A673 (cell line): Measurements from ENCODE around the gene NSFL1C. TPM values are rescaled to one million over a fixed set of nuclear protein-coding genes. Genes with fewer than 3 reads are reported as not detected.

Experiments
- BruUV-seq: library from RNA; stranded (reverse); fragments of 400-500 nt; replicated peaks from 2 replicates; lab custom pipeline; 2021; lab: Mats Ljungman, UMichigan
- CTCF ChIA-PET: fragments of 300-600 bp; sonication (Branson Sonifier 250); formaldehyde crosslinking; loops from one replicate; lab custom pipeline; 2022; ENCODE audit warnings: antibody characterized with exemption; lab: Charles Lee
- POLR2A ChIA-PET: fragments of 300-600 bp; sonication (Branson Sonifier 250); formaldehyde crosslinking; loops from one replicate; lab custom pipeline; 2022; ENCODE audit warnings: antibody characterized with exemption; ENCODE audit not compliant: low non-redundant PET; lab: Charles Lee
- DNase-seq: peaks from one replicate; pipeline ENCODE4 v3.0.0-alpha.2; 2015; ENCODE audit warnings: low spot score
- H3K27ac ChIP-seq: fragments of 200-600 bp; sonication (generic); 2 replicates; pipeline ENCODE4 v1.5.1; 2016; ENCODE audit warnings: mixed run types, low read depth, mild to moderate bottlenecking, mixed read lengths, antibody characterized with exemption, low read length; ENCODE audit not compliant: poor library complexity, severe bottlenecking
- H3K27me3 ChIP-seq: fragments of 200-600 bp; sonication (generic); replicated peaks from 2 replicates; pipeline ENCODE4 v1.6.1; 2017; ENCODE audit warnings: mixed run types, low read depth, mild to moderate bottlenecking, mixed read lengths, antibody characterized with exemption, low read length; ENCODE audit not compliant: insufficient read depth, poor library complexity
- H3K36me3 ChIP-seq: fragments of 200-600 bp; sonication (generic); 2 replicates; pipeline ENCODE4 v1.6.1; 2016; ENCODE audit warnings: mixed run types, mild to moderate bottlenecking, mixed read lengths, antibody characterized with exemption, low read length; ENCODE audit not compliant: insufficient read depth, poor library complexity, severe bottlenecking
- H3K4me1 ChIP-seq: fragments of 200-600 bp; sonication (generic); 2 replicates; pipeline ENCODE4 v1.6.1; 2017; ENCODE audit warnings: mixed run types, mild to moderate bottlenecking, mixed read lengths, antibody characterized with exemption, low read length; ENCODE audit not compliant: insufficient read depth, poor library complexity, severe bottlenecking
- H3K4me3 ChIP-seq: fragments of 200-600 bp; sonication (generic); 2 replicates; pipeline ENCODE4 v1.5.1; 2016; ENCODE audit warnings: low read depth, mixed run types, mild to moderate bottlenecking, mixed read lengths, low read length; ENCODE audit not compliant: poor library complexity, severe bottlenecking
- H3K9me3 ChIP-seq: fragments of 200-600 bp; sonication (generic); 2 replicates; pipeline ENCODE4 v1.6.1; 2016; ENCODE audit warnings: mixed run types, low read depth, mild to moderate bottlenecking, mixed read lengths, antibody characterized with exemption, low read length; ENCODE audit not compliant: poor library complexity, severe bottlenecking
- EZH2 ChIP-seq: fragments of 200-600 bp; sonication (generic); IDR thresholded peaks from 2 replicates; pipeline ENCODE4 v1.6.1; 2017; ENCODE audit warnings: borderline replicate concordance, low read depth, mild to moderate bottlenecking, mixed read lengths, antibody characterized with exemption, low read length; ENCODE audit not compliant: poor library complexity, severe bottlenecking
- intact Hi-C: fragments of 100-400 bp; cut with micrococcal nuclease; formaldehyde crosslinking; loops from one replicate; pipeline ENCODE4 v1.10.0; 2022; ENCODE audit not compliant: unreplicated experiment
- total RNA-seq: library from RNA; stranded (reverse); gene quantifications from 2 replicates; pipeline ENCODE4 v1.2.3, GENCODE V29; 2021
- TF ChIP-seq, protein P1 (sequence below): fragments of 300-800, 200-600 bp; sonication (generic); conservative IDR thresholded peaks from 2 replicates; pipeline ENCODE4 v1.5.1; 2017; ENCODE audit warnings: low read depth, mild to moderate bottlenecking, antibody characterized with exemption, low read length, moderate library complexity, mixed read lengths

NSFL1C gene
- total RNA-seq, 1 experiment from 2014 or later, result 158 TPM

DNA sequence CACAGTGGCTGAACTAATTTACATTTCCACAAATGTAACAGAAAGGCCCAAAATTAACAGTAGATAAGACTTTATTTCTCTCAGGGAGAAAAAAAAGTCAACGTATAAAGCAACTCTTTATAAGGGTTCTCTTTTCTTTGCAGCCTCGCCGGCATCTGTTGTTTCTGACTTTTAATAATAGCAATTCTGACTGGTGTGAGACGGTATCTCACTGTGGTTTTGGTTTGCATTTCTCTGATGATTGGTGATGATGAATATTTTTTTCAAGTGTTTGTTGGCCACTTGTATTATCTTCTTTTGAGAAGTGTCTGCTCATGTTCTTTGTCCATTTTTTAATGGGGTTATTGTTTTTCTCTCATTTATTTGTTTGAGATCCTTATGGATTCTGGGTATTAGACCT, 46.6 kb downstream of the NSFL1C start:
- ChIA-PET CTCF (no interaction called here), POLR2A (no interaction called here)
- intact Hi-C loops, result loop anchor here (5.0 kb wide), 1 partner anchor 82 kb away; no protein-coding TSS in a partner anchor
- Histone ChIP-seq H3K4me1 (peaks cover 4% of the 10 kb centered on the region), H3K4me3 (no peak overlapping the region), H3K27ac (no peak overlapping the region), H3K36me3 (no peaks in the 10 kb centered on the region), H3K27me3 (no peaks in the 10 kb centered on the region), H3K9me3 (no peaks in the 10 kb centered on the region)
- BruUV-seq, result no TSS peak
- TF ChIP-seq, protein P1, sequence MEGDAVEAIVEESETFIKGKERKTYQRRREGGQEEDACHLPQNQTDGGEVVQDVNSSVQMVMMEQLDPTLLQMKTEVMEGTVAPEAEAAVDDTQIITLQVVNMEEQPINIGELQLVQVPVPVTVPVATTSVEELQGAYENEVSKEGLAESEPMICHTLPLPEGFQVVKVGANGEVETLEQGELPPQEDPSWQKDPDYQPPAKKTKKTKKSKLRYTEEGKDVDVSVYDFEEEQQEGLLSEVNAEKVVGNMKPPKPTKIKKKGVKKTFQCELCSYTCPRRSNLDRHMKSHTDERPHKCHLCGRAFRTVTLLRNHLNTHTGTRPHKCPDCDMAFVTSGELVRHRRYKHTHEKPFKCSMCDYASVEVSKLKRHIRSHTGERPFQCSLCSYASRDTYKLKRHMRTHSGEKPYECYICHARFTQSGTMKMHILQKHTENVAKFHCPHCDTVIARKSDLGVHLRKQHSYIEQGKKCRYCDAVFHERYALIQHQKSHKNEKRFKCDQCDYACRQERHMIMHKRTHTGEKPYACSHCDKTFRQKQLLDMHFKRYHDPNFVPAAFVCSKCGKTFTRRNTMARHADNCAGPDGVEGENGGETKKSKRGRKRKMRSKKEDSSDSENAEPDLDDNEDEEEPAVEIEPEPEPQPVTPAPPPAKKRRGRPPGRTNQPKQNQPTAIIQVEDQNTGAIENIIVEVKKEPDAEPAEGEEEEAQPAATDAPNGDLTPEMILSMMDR, result no peak
- no peak for TF ChIP-seq EZH2
- no peak for DNase-seq

GRCh38 chr20:1418350-1418749, 48.3 kb downstream of the NSFL1C start:
- H3K27me3 ChIP-seq, result no peaks in the 10 kb centered on the region
- ChIA-PET POLR2A (no interaction called here), CTCF (no interaction called here)
- no peak overlapping the region for H3K27ac ChIP-seq
- intact Hi-C loops, result no loop called here
- H3K4me1 ChIP-seq, result no peaks in the 10 kb centered on the region
- BruUV-seq, result no TSS peak
- no peak for TF ChIP-seq EZH2
- TF ChIP-seq, protein P1, result no peak
- no peak for DNase-seq
- H3K9me3 ChIP-seq, result no peaks in the 10 kb centered on the region
- H3K36me3 ChIP-seq, result no peaks in the 10 kb centered on the region
- H3K4me3 ChIP-seq, result no peak overlapping the region

- Histone ChIP-seq H3K36me3 (no peaks in the 10 kb centered on the region), H3K27ac (no peak overlapping the region), H3K4me3 (no peak overlapping the region), H3K9me3 (no peaks in the 10 kb centered on the region), H3K4me1 (no peaks in the 10 kb centered on the region), H3K27me3 (peaks cover under 1% of the 10 kb centered on the region)
- intact Hi-C loops, result no loop called here
- TF ChIP-seq EZH2, result no peak
- TF ChIP-seq, protein P1, result no peak
- no TSS peak for BruUV-seq
- ChIA-PET CTCF (no interaction called here), POLR2A (no interaction called here)
- DNase-seq, result no peak
Measured at GRCh38 chr20:1417790-1418189, 48.9 kb downstream of the NSFL1C start.
